Measurements from ENCODE around the gene TENM4. TPM values are rescaled to one million over a fixed set of nuclear protein-coding genes. Genes with fewer than 3 reads are reported as not detected.

TENM4 gene
- total and polyA plus RNA-seq, 2 of the 13 experiments (the other 11 are each of a cell fraction or from before 2014, with no cell fraction given): not detected

DNA sequence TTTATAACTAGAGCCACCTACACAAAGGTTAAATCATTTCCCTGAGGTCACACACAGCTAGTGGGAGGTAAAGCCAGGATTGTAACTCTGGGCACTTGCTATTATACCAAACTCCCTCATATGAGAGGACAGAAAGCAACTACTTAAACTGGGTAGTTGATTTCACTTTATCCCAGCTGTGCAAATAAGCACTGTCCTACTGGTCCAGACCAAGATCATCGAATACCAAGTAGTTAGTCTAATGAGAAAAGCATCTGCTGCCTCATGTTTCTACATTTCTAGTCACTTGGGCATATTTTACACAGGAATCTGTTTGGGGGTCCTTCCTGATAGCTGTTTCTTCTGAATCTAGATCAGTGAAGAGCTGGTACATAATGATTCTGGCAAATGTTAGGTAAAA is 687.5 kb downstream of the TENM4 start (continued):
- TF ChIP-seq ZNF577 (CRISPR knock-in tag; IDR thresholded peaks at IDR 0.05; ENCODE audit: borderline replicate concordance, low read depth): no peak
- no peak for TF ChIP-seq RXRB (CRISPR knock-in tag; IDR thresholded peaks at IDR 0.05; ENCODE audit: borderline replicate concordance)
- TF ChIP-seq, protein P1, sequence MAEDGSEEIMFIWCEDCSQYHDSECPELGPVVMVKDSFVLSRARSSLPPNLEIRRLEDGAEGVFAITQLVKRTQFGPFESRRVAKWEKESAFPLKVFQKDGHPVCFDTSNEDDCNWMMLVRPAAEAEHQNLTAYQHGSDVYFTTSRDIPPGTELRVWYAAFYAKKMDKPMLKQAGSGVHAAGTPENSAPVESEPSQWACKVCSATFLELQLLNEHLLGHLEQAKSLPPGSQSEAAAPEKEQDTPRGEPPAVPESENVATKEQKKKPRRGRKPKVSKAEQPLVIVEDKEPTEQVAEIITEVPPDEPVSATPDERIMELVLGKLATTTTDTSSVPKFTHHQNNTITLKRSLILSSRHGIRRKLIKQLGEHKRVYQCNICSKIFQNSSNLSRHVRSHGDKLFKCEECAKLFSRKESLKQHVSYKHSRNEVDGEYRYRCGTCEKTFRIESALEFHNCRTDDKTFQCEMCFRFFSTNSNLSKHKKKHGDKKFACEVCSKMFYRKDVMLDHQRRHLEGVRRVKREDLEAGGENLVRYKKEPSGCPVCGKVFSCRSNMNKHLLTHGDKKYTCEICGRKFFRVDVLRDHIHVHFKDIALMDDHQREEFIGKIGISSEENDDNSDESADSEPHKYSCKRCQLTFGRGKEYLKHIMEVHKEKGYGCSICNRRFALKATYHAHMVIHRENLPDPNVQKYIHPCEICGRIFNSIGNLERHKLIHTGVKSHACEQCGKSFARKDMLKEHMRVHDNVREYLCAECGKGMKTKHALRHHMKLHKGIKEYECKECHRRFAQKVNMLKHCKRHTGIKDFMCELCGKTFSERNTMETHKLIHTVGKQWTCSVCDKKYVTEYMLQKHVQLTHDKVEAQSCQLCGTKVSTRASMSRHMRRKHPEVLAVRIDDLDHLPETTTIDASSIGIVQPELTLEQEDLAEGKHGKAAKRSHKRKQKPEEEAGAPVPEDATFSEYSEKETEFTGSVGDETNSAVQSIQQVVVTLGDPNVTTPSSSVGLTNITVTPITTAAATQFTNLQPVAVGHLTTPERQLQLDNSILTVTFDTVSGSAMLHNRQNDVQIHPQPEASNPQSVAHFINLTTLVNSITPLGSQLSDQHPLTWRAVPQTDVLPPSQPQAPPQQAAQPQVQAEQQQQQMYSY (CRISPR knock-in tag; IDR thresholded peaks at IDR 0.05): no peak

- ATAC-seq (no peak), DNase-seq (ENCODE audit: low spot score) (no peak), FAIRE-seq (no peak)
- CTCF ChIA-PET (ENCODE audit: low intra/inter-chr PET ratio, low total read pairs): no interaction called here
- Histone ChIP-seq H3K4me3 (replicated peaks in 1 of 3; ENCODE audit: insufficient read depth in 1 of 3, low read depth in 2 of 3, low read length in 3 of 3) (no peak overlapping the region), H3K27me3 (ENCODE audit: control insufficient read depth in 1 of 2, insufficient read depth in 2 of 2, low read length in 2 of 2) (peaks cover 2 to 37% of the 10 kb centered on the region in 2 experiments), H3K36me3 (replicated peaks in 1 of 2; ENCODE audit: control insufficient read depth in 1 of 2, insufficient read depth in 2 of 2, low read length in 2 of 2) (no peaks in the 10 kb centered on the region), H3K4me1 (ENCODE audit: insufficient read depth, low read length) (no peaks in the 10 kb centered on the region), H3K9ac (ENCODE audit: insufficient read depth, low read depth, low read length) (no peak overlapping the region), H3K27ac (ENCODE audit: extremely low read length, insufficient read depth, low read length) (no peak overlapping the region), H3K9me3 (ENCODE audit: low read length) (no peaks in the 10 kb centered on the region), H2AFZ (ENCODE audit: low read length) (no peak overlapping the region), H4K20me1 (ENCODE audit: insufficient read depth, low read length) (no peaks in the 10 kb centered on the region), H3K4me2 (ENCODE audit: low read depth, low read length) (no peak overlapping the region), H3K79me2 (ENCODE audit: insufficient read depth, low read length) (no peaks in the 10 kb centered on the region)
- 0% methylated on average over 2 of the region's 2 CpGs for WGBS (ENCODE audit: low lambda C conversion rate)
- in situ Hi-C loops (cut with HindIII; ENCODE audit: extremely low pct_ligation_motif_present, low pct_unique_long_range_greater_than_20kb): no loop called here
- BruUV-seq (replicated peaks): no TSS peak
- intact Hi-C loops (cut with micrococcal nuclease; ENCODE audit: unreplicated experiment): no loop called here
- POLR2A ChIA-PET: no interaction called here
- TF ChIP-seq, protein P2, sequence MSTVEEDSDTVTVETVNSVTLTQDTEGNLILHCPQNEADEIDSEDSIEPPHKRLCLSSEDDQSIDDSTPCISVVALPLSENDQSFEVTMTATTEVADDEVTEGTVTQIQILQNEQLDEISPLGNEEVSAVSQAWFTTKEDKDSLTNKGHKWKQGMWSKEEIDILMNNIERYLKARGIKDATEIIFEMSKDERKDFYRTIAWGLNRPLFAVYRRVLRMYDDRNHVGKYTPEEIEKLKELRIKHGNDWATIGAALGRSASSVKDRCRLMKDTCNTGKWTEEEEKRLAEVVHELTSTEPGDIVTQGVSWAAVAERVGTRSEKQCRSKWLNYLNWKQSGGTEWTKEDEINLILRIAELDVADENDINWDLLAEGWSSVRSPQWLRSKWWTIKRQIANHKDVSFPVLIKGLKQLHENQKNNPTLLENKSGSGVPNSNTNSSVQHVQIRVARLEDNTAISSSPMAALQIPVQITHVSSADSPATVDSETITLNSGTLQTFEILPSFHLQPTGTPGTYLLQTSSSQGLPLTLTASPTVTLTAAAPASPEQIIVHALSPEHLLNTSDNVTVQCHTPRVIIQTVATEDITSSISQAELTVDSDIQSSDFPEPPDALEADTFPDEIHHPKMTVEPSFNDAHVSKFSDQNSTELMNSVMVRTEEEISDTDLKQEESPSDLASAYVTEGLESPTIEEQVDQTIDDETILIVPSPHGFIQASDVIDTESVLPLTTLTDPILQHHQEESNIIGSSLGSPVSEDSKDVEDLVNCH (CRISPR knock-in tag; IDR thresholded peaks at IDR 0.05): no peak
- TF ChIP-seq, protein P3, sequence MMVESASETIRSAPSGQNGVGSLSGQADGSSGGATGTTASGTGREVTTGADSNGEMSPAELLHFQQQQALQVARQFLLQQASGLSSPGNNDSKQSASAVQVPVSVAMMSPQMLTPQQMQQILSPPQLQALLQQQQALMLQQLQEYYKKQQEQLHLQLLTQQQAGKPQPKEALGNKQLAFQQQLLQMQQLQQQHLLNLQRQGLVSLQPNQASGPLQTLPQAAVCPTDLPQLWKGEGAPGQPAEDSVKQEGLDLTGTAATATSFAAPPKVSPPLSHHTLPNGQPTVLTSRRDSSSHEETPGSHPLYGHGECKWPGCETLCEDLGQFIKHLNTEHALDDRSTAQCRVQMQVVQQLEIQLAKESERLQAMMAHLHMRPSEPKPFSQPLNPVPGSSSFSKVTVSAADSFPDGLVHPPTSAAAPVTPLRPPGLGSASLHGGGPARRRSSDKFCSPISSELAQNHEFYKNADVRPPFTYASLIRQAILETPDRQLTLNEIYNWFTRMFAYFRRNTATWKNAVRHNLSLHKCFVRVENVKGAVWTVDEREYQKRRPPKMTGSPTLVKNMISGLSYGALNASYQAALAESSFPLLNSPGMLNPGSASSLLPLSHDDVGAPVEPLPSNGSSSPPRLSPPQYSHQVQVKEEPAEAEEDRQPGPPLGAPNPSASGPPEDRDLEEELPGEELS (CRISPR knock-in tag; IDR thresholded peaks at IDR 0.05): no peak
- TF ChIP-seq SAP130 (CRISPR knock-in tag; IDR thresholded peaks at IDR 0.05; ENCODE audit: low read depth) (no peak), ZNF577 (CRISPR knock-in tag; IDR thresholded peaks at IDR 0.05; ENCODE audit: borderline replicate concordance, low read depth) (no peak), CBX1 (IDR thresholded peaks at IDR 0.05; ENCODE audit: low read depth) (no peak), TIGD3 (CRISPR knock-in tag; IDR thresholded peaks at IDR 0.05; ENCODE audit: borderline replicate concordance) (no peak), CREB1 (IDR thresholded peaks at IDR 0.05) (no peak), CREB1 (CRISPR knock-in tag; IDR thresholded peaks at IDR 0.05) (no peak), SAFB2 (CRISPR knock-in tag; IDR thresholded peaks at IDR 0.05; ENCODE audit: borderline replicate concordance, low read depth) (no peak), KAT2B (IDR thresholded peaks at IDR 0.05; ENCODE audit: borderline replicate concordance, low read depth, low read length) (no peak)
These were observed 688.3 kb downstream of the TENM4 start for GRCh38 chr11:78752494-78752893.

All from HepG2 (cell line).